Activated T-cell treated with anti-CD3 and anti-CD28 coated beads, Interleukin-2, amount 50 U/mL, for 72 hours (primary cell): ENCODE results near the gene TMEM128. TPM values are rescaled to one million over a fixed set of nuclear protein-coding genes. Genes with fewer than 3 reads are reported as not detected.

ENCODE experiments used
- ATAC-seq, 2 donors: fragments of 150-1000 bp; cut with Tn5 transposase; replicated peaks in 1 of 2; 2 replicates each; pipeline ENCODE4 v1.10.0; 2021; ENCODE audit warnings: moderate library complexity in 2 of 2, mild to moderate bottlenecking in 1 of 2
- DNase-seq, 2 donors: peaks; one replicate each; pipeline ENCODE4 v3.0.0; 2021 to 2022; ENCODE audit warnings: mixed read lengths in 1 of 2
- H3K27ac Mint-ChIP-seq: one replicate; pipeline ENCODE4 v1.8.0; 2022; ENCODE audit warnings: mild to moderate bottlenecking, moderate library complexity, mixed read lengths
- H3K27me3 Mint-ChIP-seq: one replicate; pipeline ENCODE4 v1.8.0; 2022; ENCODE audit warnings: low read depth, mixed read lengths
- H3K36me3 Mint-ChIP-seq, 2 donors: one replicate each; pipeline ENCODE4 v1.8.0; 2022; ENCODE audit warnings: mixed read lengths in 2 of 2, mild to moderate bottlenecking in 1 of 2; ENCODE audit not compliant: insufficient read depth in 2 of 2
- H3K4me1 Mint-ChIP-seq: one replicate; pipeline ENCODE4 v1.8.0; 2022; ENCODE audit warnings: low read depth, mixed read lengths
- H3K4me3 Mint-ChIP-seq, 2 donors: one replicate each; pipeline ENCODE4 v1.8.0; 2022; ENCODE audit warnings: mild to moderate bottlenecking in 2 of 2, mixed read lengths in 2 of 2, moderate library complexity in 2 of 2
- H3K9me3 Mint-ChIP-seq, 2 donors: one replicate each; pipeline ENCODE4 v1.8.0; 2022; ENCODE audit warnings: mixed read lengths in 2 of 2
- total RNA-seq, 2 donors: library from RNA; stranded (reverse); gene quantifications; one replicate each; pipeline ENCODE4 v1.2.3, GENCODE V29; 2022

Gene TMEM128, protein sequence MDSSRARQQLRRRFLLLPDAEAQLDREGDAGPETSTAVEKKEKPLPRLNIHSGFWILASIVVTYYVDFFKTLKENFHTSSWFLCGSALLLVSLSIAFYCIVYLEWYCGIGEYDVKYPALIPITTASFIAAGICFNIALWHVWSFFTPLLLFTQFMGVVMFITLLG
- total RNA-seq: 10 to 100 TPM; 26.2 to 31.2 TPM

GRCh38 chr4:4248029-4248884 lies at the start of gene TMEM128:
TSS of gene TMEM128 (minus strand) at chr4:4248223. CDS start at chr4:4248202, 21 bp downstream.
- H3K4me1 Mint-ChIP-seq: peaks cover 32% of the 10 kb centered on the region
- no peaks in the 10 kb centered on the region for H3K9me3 Mint-ChIP-seq
- H3K36me3 Mint-ChIP-seq: peaks cover 12 to 15% of the 10 kb centered on the region in 2 donors
- H3K27ac Mint-ChIP-seq: peak within 1 kb of the TSS; percentile 98
- peak within 1 kb of the TSS; percentile 86 to 94 for H3K4me3 Mint-ChIP-seq
- ATAC-seq (peak; percentile 99 to 100), DNase-seq (peak; percentile 92 to 93)
- no peaks in the 10 kb centered on the region for H3K27me3 Mint-ChIP-seq

DNA sequence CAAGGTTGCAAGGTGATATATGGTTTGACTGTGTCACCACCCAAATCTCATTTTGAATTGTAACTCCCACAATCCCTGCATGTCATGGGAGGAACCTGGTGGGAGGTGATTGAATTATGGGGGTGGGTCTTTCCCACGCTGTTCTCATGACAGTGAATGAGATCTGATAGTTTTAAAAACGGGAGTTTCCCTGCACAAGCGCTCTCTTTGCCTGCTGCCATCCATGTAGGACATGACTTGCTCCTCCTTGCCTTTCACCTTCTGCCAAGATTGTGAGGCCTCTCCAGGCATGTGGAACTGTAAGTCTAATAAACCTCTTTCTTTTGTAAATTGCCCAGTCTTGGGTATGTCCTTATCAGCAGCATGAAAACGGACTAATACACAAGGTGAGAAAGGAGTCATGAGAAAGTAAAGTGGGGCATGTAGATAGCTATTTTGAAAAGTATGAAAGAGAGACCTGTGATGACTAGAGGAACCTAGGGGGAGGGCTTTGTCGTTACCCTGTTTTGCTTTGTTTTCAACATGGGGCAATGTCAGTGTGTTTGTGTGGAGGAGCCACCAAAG lies 48.3 kb upstream of the TMEM128 start:
- H3K4me1 Mint-ChIP-seq: peaks cover 22% of the 10 kb centered on the region
- H3K27ac Mint-ChIP-seq: no peak overlapping the region
- no peaks in the 10 kb centered on the region for H3K27me3 Mint-ChIP-seq
- ATAC-seq (no peak), DNase-seq (no peak)
- H3K36me3 Mint-ChIP-seq: peaks cover 6 to 9% of the 10 kb centered on the region in 2 donors
- H3K4me3 Mint-ChIP-seq: no peak overlapping the region
- H3K9me3 Mint-ChIP-seq: no peaks in the 10 kb centered on the region

GRCh38 chr4:4293279-4293678 lies 45.3 kb upstream of the TMEM128 start:
- ATAC-seq (no peak), DNase-seq (no peak)
- Mint-ChIP-seq H3K9me3 (no peaks in the 10 kb centered on the region), H3K27ac (no peak overlapping the region), H3K27me3 (no peaks in the 10 kb centered on the region), H3K4me1 (peaks cover 42% of the 10 kb centered on the region), H3K36me3 (peaks cover 5 to 9% of the 10 kb centered on the region in 2 donors), H3K4me3 (no peak overlapping the region)

- ATAC-seq (peak; percentile 94 to 96), DNase-seq (peak; percentile 97 to 99)
- Mint-ChIP-seq H3K4me3 (peak within 1 kb of the TSS; percentile 95 to 97), H3K36me3 (peaks cover 0 to 4% of the 10 kb centered on the region in 2 donors), H3K9me3 (no peaks in the 10 kb centered on the region), H3K27ac (peak within 1 kb of the TSS; percentile 66), H3K27me3 (no peaks in the 10 kb centered on the region), H3K4me1 (peaks cover 47% of the 10 kb centered on the region)
Observed at GRCh38 chr4:4289941-4290850, 42.2 kb upstream of the TMEM128 start, which contains the start of the genes LYAR and ZBTB49. TSS of gene LYAR (minus strand) at chr4:4290154. CDS start at chr4:4283742, 6,412 bp downstream. TSS of gene ZBTB49 (plus strand) at chr4:4290251. CDS start at chr4:4299946, 9,695 bp downstream.

GRCh38 chr4:4289597-4289940 lies 41.5 kb upstream of the TMEM128 start:
- H3K4me3 Mint-ChIP-seq: peak overlapping the region; percentile 95 to 97
- peak overlapping the region; percentile 66 for H3K27ac Mint-ChIP-seq
- H3K4me1 Mint-ChIP-seq: peaks cover 43% of the 10 kb centered on the region
- no peak for DNase-seq
- no peaks in the 10 kb centered on the region for H3K9me3 Mint-ChIP-seq
- ATAC-seq: peak; percentile 11 to 16
- no peaks in the 10 kb centered on the region for H3K27me3 Mint-ChIP-seq
- peaks cover 0 to 5% of the 10 kb centered on the region in 2 donors for H3K36me3 Mint-ChIP-seq

DNA sequence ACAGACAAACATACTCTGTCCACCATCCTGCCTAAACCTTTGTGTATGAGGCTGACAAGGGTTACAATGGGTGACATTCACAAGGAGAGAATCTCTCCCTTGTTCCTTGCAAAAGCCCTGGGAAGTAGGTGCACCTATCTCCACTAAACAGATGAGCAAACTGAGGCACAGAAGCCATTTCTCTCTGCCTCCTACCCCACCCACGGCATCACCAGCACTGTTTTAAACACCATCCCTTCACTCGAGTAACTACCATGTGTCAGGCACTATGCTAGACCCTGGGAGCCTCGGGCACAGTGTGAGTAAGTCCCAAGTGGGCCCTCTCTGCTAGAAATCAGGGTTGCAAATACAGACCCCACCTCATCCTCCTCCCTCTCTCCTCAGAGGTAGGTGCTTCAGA lies 41.0 kb upstream of the TMEM128 start:
- Mint-ChIP-seq H3K27ac (peak overlapping the region; percentile 66), H3K36me3 (peaks cover 0 to 5% of the 10 kb centered on the region in 2 donors), H3K4me3 (peak overlapping the region; percentile 95 to 97), H3K9me3 (no peaks in the 10 kb centered on the region), H3K4me1 (peaks cover 43% of the 10 kb centered on the region), H3K27me3 (no peaks in the 10 kb centered on the region)
- ATAC-seq (no peak), DNase-seq (no peak)

DNA sequence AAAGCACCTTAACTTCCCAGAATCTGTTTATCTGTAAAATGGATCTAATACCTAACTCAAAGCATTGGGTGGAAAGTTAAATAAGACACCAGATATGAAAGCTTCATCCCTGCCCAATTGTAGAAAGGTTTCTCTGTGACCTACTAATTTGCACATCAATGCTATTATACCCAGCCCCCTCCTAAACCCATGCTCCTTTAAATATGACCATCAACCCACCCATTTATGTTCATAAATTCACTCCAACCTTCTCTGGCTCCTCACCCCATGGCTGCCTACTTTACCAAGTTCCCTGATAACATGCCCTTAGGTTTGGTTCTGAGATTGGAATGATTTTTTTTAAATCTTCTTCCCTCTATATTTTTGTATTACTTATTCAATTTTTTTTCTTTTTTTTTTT lies 40.1 kb upstream of the TMEM128 start:
- H3K9me3 Mint-ChIP-seq: no peaks in the 10 kb centered on the region
- no peaks in the 10 kb centered on the region for H3K27me3 Mint-ChIP-seq
- ATAC-seq (no peak), DNase-seq (no peak)
- H3K36me3 Mint-ChIP-seq: peaks cover 0 to 6% of the 10 kb centered on the region in 2 donors
- H3K27ac Mint-ChIP-seq: peak overlapping the region; percentile 74
- H3K4me1 Mint-ChIP-seq: peaks cover 43% of the 10 kb centered on the region
- H3K4me3 Mint-ChIP-seq: peak overlapping the region; percentile 15 to 97

GRCh38 chr4:4284827-4285618 lies 37.0 kb upstream of the TMEM128 start:
- Mint-ChIP-seq H3K27me3 (no peaks in the 10 kb centered on the region), H3K9me3 (no peaks in the 10 kb centered on the region), H3K4me1 (peaks cover 29% of the 10 kb centered on the region), H3K36me3 (peaks cover 0 to 16% of the 10 kb centered on the region in 2 donors), H3K4me3 (no peak overlapping the region), H3K27ac (no peak overlapping the region)
- ATAC-seq (no peak), DNase-seq (no peak)

DNA sequence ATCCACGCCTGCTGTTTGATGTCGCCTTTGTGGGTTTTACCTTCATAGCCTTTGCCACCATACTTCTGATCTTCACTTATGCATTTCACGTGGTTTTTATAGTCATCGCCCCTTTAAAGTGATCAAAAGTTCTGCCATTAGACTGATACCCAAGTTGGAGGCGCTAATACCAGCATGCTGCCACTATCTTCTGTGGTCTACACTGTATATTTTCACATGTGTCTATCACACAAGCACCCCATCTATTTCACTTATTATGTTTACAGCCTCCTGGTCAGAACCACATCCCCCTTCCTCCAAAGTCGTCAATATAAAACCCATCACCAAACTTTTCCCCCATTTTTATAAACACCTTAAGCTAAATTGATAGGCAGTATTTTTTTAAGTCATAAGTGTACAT lies 33.8 kb upstream of the TMEM128 start:
- Mint-ChIP-seq H3K9me3 (no peaks in the 10 kb centered on the region), H3K27ac (peak overlapping the region; percentile 8), H3K27me3 (no peaks in the 10 kb centered on the region), H3K36me3 (peaks cover 2 to 28% of the 10 kb centered on the region in 2 donors), H3K4me1 (peaks cover 2% of the 10 kb centered on the region), H3K4me3 (no peak overlapping the region)
- ATAC-seq (no peak), DNase-seq (no peak)

DNA sequence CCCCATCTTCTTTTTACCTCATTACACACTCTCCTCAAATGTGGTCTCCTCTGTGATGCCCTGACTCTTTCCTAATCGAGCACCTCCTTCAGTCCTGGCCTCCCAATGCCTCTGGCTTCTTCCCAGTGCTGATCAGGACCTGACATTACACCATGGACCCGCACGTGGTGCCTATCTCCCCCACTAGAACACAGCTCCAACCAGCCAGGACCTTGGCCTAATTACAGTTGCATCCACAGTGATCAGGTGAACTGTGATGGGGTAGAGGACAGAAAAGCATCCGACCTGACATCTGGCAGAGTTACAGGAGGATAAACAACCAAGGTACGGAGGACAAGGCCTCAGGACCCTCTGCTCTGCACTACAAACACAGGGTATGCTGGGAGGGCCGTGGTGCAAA lies 29.5 kb upstream of the TMEM128 start:
- peaks cover 4 to 39% of the 10 kb centered on the region in 2 donors for H3K36me3 Mint-ChIP-seq
- no peaks in the 10 kb centered on the region for H3K4me1 Mint-ChIP-seq
- no peak overlapping the region for H3K27ac Mint-ChIP-seq

DNA sequence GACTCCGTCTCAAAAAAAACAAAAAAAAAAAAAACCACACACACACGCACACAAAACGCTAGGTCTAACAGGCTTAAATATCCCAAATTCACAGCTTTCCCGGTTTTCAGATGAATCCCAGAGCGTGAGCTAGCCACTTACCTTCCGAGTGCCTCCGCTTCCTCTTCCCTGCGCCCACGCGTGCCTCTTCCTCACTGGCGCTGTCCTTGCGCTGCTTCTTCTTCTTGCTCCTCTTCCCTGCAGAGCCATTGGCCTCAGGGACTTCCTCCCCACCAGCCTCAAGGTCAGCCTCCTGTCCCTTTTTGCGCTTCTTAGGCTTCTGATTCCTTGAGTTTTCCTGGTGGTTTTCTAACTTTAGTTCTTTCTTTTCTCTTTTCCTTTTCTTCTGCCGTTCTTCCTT lies 26.2 kb upstream of the TMEM128 start:
- Mint-ChIP-seq H3K27ac (peak overlapping the region; percentile 16), H3K4me3 (no peak overlapping the region), H3K4me1 (no peaks in the 10 kb centered on the region), H3K36me3 (peaks cover 6 to 37% of the 10 kb centered on the region in 2 donors), H3K9me3 (no peaks in the 10 kb centered on the region), H3K27me3 (no peaks in the 10 kb centered on the region)
- ATAC-seq (no peak), DNase-seq (no peak)

More for the DNA sequence above, 29.5 kb upstream of the TMEM128 start:
- no peaks in the 10 kb centered on the region for H3K9me3 Mint-ChIP-seq
- DNase-seq (no peak), ATAC-seq (no peak)
- no peak overlapping the region for H3K4me3 Mint-ChIP-seq
- no peaks in the 10 kb centered on the region for H3K27me3 Mint-ChIP-seq

DNA sequence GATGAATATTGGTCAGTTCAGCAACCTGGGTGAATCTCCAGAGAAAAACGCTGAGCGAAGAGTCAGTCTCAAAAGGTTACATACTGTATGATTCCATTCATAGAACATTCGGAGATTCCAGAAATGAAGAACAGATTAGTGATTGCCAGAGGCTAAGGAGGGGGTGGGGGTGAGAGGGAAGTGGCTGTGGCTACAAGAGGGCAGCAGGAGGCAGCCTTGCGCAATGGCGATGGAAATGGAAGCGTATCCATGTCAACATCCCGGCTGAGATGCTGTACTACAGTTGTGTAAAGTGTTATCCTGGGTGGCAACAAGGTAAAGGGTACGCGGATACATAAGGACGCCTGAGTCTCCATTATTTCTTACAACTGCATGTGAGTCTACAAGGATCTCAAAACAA lies 23.9 kb upstream of the TMEM128 start:
- Mint-ChIP-seq H3K27me3 (no peaks in the 10 kb centered on the region), H3K9me3 (no peaks in the 10 kb centered on the region), H3K4me1 (no peaks in the 10 kb centered on the region), H3K27ac (peak overlapping the region; percentile 14), H3K4me3 (no peak overlapping the region), H3K36me3 (peaks cover 5 to 40% of the 10 kb centered on the region in 2 donors)
- no peak for ATAC-seq
- DNase-seq: no peak
